Activated CD4-positive, alpha-beta T cell treated with anti-CD3 and anti-CD28 coated beads, Interleukin-10, Interleukin-2, amounts not matched to agents 100 ng/mL and 50 ng/mL, durations not matched to agents 16 hours and 8 hours (primary cell): ENCODE data around the gene C12orf56.
"Not testable (repeated sequence)": the region's sequence is repeated elsewhere in the genome, so short reads cannot be mapped to it uniquely, and the experiment has no call there.

Experiments used
- DNase-seq: peaks from one replicate; pipeline ENCODE4 v3.0.0-alpha.2; 2020

C12orf56 gene

GRCh38 chr12:64296301-64296700 is 94.3 kb downstream of the C12orf56 start:
- no peak for DNase-seq

GRCh38 chr12:64293654-64294364 is 96.7 kb downstream of the C12orf56 start:
- no peak for DNase-seq

- not testable (repeated sequence) for DNase-seq
These were observed 97.4 kb downstream of the C12orf56 start for GRCh38 chr12:64293174-64293573.

- no peak for DNase-seq
These were observed 104.0 kb downstream of the C12orf56 start for GRCh38 chr12:64286521-64286920.

GRCh38 chr12:64284256-64284655 is 106.3 kb downstream of the C12orf56 start:
- no peak for DNase-seq

GRCh38 chr12:64278421-64278820 is 112.1 kb downstream of the C12orf56 start:
- DNase-seq, result no peak

- peak; percentile 12 for DNase-seq
These were observed 116.8 kb downstream of the C12orf56 start for GRCh38 chr12:64273527-64274403.

- DNase-seq, result no peak
These were observed 120.1 kb downstream of the C12orf56 start for GRCh38 chr12:64270411-64270810.

- no peak for DNase-seq
These were observed 121.4 kb downstream of the C12orf56 start for GRCh38 chr12:64269161-64269560.

GRCh38 chr12:64268409-64268808 is 122.1 kb downstream of the C12orf56 start:
- DNase-seq, result no peak

GRCh38 chr12:64265839-64266238 is 124.7 kb downstream of the C12orf56 start:
- DNase-seq, result no peak

GRCh38 chr12:64261813-64262212 is 128.7 kb downstream of the C12orf56 start:
- DNase-seq, result no peak

- DNase-seq, result no peak
These were observed 132.0 kb downstream of the C12orf56 start for GRCh38 chr12:64258576-64258975.

GRCh38 chr12:64256166-64256800 is 134.3 kb downstream of the C12orf56 start:
- peak; percentile 47 for DNase-seq

- DNase-seq, result no peak
These were observed 135.3 kb downstream of the C12orf56 start for GRCh38 chr12:64255249-64255648.

GRCh38 chr12:64253356-64253755 is 137.2 kb downstream of the C12orf56 start:
- no peak for DNase-seq

GRCh38 chr12:64252681-64253080 is 137.9 kb downstream of the C12orf56 start:
- no peak for DNase-seq

- DNase-seq, result no peak
These were observed 146.7 kb downstream of the C12orf56 start for GRCh38 chr12:64243809-64244208.

GRCh38 chr12:64240781-64241180 is 149.8 kb downstream of the C12orf56 start:
- no peak for DNase-seq

GRCh38 chr12:64237382-64237781 is 153.2 kb downstream of the C12orf56 start:
- DNase-seq, result no peak

- no peak for DNase-seq
These were observed 154.0 kb downstream of the C12orf56 start for GRCh38 chr12:64236549-64236948.

GRCh38 chr12:64232196-64232595 is 158.4 kb downstream of the C12orf56 start:
- DNase-seq, result no peak

- no peak for DNase-seq
These were observed 160.8 kb downstream of the C12orf56 start for GRCh38 chr12:64229796-64230195.

GRCh38 chr12:64229240-64229639 is 161.3 kb downstream of the C12orf56 start:
- no peak for DNase-seq
